Suprapubic skin (tissue), 3 donors: ENCODE data around the gene SV2C.
"Not testable (repeated sequence)": the region's sequence is repeated elsewhere in the genome, so short reads cannot be mapped to it uniquely, and the experiment has no call there.

Experiments used
- CTCF ChIP-seq, 2 donors: fragments of 200-600 bp in 1 of 2; fragments of 450-650 bp in 1 of 2; sonication (generic) in 1 of 2; IDR thresholded peaks; one replicate each; pipeline ENCODE4 v1.5.1; 2016 to 2019; ENCODE audit warnings: antibody characterized with exemption in 2 of 2, mild to moderate bottlenecking in 1 of 2, moderate library complexity in 1 of 2
- EP300 ChIP-seq: sonication (generic); formaldehyde crosslinking; IDR thresholded peaks from one replicate; pipeline ENCODE4 v1.6.1; 2017; ENCODE audit warnings: antibody characterized with exemption
- POLR2A ChIP-seq, 2 donors: fragments of 450-650 bp; IDR thresholded peaks; one replicate each; pipeline ENCODE4 v1.6.1; 2017; ENCODE audit warnings: antibody characterized with exemption in 2 of 2, mild to moderate bottlenecking in 2 of 2, moderate library complexity in 2 of 2

DNA sequence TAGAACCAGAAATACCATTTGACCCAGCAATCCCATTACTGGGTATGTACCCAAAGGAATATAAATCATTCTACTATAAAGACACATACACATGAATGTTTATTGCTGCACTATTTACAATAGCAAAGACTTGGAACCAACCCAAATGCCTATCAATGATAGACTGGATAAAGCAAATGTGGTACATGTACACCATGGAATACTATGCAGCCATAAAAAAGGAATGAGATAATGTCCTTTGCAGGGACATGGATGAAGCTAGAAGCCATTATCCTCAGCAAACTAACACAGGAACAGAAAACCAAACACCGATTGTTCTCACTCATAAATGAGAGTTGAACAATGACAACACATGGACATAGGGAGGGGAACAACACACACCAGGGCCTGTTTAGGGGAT, 240.3 kb downstream of the SV2C start:
- TF ChIP-seq POLR2A (IDR thresholded peaks at IDR 0.05); EP300; CTCF (IDR thresholded peaks at IDR 0.05): not testable (repeated sequence)
